SK-N-SH treated with all-trans-retinoic acid at 6 μM for 48 hours (cell line): ENCODE measurements around the gene COPS8.

ENCODE experiments used
- BACH2 ChIP-seq: fragments of 250-450 bp; sonication (Bioruptor Pico); IDR thresholded peaks from 2 replicates; pipeline ENCODE4 v1.9.0; 2021; ENCODE audit warnings: mild to moderate bottlenecking, borderline replicate concordance
- ESRRG ChIP-seq: fragments of 250-450 bp; sonication (Bioruptor Pico); IDR thresholded peaks from 2 replicates; pipeline ENCODE4 v1.6.1; 2021; ENCODE audit warnings: mild to moderate bottlenecking
- ISL1 ChIP-seq: fragments of 250-450 bp; sonication (Bioruptor Pico); IDR thresholded peaks from 2 replicates; pipeline ENCODE4 v2.1.2; 2022; ENCODE audit warnings: mild to moderate bottlenecking, moderate library complexity
- OSR1 ChIP-seq: fragments of 250-450 bp; sonication (Bioruptor Pico); IDR thresholded peaks from 2 replicates; pipeline ENCODE4 v1.8.0; 2022; ENCODE audit warnings: moderate library complexity, mild to moderate bottlenecking, inconsistent platforms
- PPARA ChIP-seq: fragments of 250-450 bp; sonication (Bioruptor Pico); IDR thresholded peaks from 2 replicates; pipeline ENCODE4 v1.5.0; 2020; ENCODE audit warnings: mild to moderate bottlenecking, borderline replicate concordance
- RARB ChIP-seq: fragments of 250-450 bp; sonication (Bioruptor Pico); IDR thresholded peaks from 2 replicates; pipeline ENCODE4 v1.8.0; 2021; ENCODE audit warnings: mild to moderate bottlenecking, moderate library complexity
- SNAI2 ChIP-seq: fragments of 250-450 bp; sonication (Bioruptor Pico); IDR thresholded peaks from 2 replicates; pipeline ENCODE4 v1.5.0; 2020; ENCODE audit warnings: mild to moderate bottlenecking, moderate library complexity
- TOX ChIP-seq: fragments of 250-450 bp; sonication (Bioruptor Pico); IDR thresholded peaks from 2 replicates; pipeline ENCODE4 v1.8.0; 2021; ENCODE audit warnings: mild to moderate bottlenecking, moderate library complexity, borderline replicate concordance
- ZC3H10 ChIP-seq: fragments of 250-450 bp; sonication (Bioruptor Pico); IDR thresholded peaks from 2 replicates; pipeline ENCODE4 v1.5.1; 2021; ENCODE audit warnings: mild to moderate bottlenecking, moderate library complexity
- ZFP3 ChIP-seq: fragments of 250-450 bp; sonication (Bioruptor Pico); IDR thresholded peaks from 2 replicates; pipeline ENCODE4 v1.5.0; 2020; ENCODE audit warnings: mild to moderate bottlenecking, moderate library complexity
- ZFP30 ChIP-seq: fragments of 450-650 bp; formaldehyde crosslinking; IDR thresholded peaks from 2 replicates; pipeline ENCODE4 v1.5.0; 2022; ENCODE audit warnings: mild to moderate bottlenecking, moderate library complexity
- ZNF70 ChIP-seq: fragments of 450-650 bp; formaldehyde crosslinking; IDR thresholded peaks from 2 replicates; pipeline ENCODE4 v1.5.0; 2020; ENCODE audit warnings: mild to moderate bottlenecking, moderate library complexity
- TF ChIP-seq, protein P1 (sequence below): fragments of 250-450 bp; sonication (Bioruptor Pico); IDR thresholded peaks from 2 replicates; pipeline ENCODE4 v1.8.0; 2020; ENCODE audit warnings: mild to moderate bottlenecking, moderate library complexity, borderline replicate concordance
- TF ChIP-seq, protein P2 (sequence below): fragments of 250-450 bp; sonication (Bioruptor Pico); IDR thresholded peaks from 2 replicates; pipeline ENCODE4 v1.5.1; 2020; ENCODE audit warnings: low read depth, mild to moderate bottlenecking, moderate library complexity

DNA sequence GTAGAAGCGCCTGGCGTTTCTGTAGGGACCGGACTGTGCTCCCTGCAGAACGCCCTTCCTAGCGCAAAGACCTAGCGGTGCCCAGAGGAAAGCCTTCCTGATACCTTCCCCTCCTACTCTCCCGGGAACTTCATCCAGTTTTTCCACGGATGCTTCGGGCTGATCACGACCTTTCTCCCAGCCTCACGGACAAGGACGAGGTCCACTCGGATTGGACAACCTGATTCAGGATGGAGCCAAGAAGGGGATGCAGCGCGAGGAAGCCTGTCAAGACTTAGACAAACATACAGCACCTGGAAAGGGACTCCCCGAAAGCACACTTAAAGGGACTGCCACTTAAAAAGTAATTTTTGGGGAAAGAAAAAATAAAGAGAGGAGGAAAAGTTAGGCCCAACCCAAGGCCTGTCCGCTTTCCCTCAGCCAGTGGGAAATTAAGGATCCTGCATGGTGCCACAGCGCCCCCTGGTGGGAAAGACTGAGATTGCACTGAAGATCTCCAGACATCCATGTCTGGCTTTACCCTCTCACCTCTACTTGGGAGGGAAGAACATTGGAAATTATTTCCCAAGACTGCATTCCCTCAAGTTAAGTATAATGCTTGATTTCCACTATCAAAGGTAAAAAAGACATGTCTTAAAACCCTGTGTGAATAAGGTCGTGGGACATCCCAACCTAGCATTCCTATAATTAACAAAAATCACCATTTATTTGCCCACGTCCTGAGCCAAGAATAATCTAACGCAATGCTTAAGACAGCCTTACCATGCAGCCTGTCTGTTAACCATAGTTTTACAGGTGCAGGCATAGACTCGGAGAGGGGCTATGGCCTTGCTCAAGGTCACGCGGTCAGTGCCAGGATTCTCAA is 13.4 kb upstream of the COPS8 start:
- no peak for TF ChIP-seq ISL1 (CRISPR knock-in tag)
- TF ChIP-seq SNAI2 = no peak
- TF ChIP-seq, protein P1, sequence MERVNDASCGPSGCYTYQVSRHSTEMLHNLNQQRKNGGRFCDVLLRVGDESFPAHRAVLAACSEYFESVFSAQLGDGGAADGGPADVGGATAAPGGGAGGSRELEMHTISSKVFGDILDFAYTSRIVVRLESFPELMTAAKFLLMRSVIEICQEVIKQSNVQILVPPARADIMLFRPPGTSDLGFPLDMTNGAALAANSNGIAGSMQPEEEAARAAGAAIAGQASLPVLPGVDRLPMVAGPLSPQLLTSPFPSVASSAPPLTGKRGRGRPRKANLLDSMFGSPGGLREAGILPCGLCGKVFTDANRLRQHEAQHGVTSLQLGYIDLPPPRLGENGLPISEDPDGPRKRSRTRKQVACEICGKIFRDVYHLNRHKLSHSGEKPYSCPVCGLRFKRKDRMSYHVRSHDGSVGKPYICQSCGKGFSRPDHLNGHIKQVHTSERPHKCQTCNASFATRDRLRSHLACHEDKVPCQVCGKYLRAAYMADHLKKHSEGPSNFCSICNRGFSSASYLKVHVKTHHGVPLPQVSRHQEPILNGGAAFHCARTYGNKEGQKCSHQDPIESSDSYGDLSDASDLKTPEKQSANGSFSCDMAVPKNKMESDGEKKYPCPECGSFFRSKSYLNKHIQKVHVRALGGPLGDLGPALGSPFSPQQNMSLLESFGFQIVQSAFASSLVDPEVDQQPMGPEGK (CRISPR knock-in tag) = no peak
- TF ChIP-seq ZFP30 (CRISPR knock-in tag) = no peak
- TF ChIP-seq ESRRG (CRISPR knock-in tag) = no peak
- no peak for TF ChIP-seq ZFP3 (CRISPR knock-in tag)
- TF ChIP-seq RARB (CRISPR knock-in tag) = no peak
- TF ChIP-seq ZC3H10 (CRISPR knock-in tag) = no peak
- TF ChIP-seq PPARA = no peak
- no peak for TF ChIP-seq TOX (CRISPR knock-in tag)
- no peak for TF ChIP-seq BACH2 (CRISPR knock-in tag)
- TF ChIP-seq, protein P2, sequence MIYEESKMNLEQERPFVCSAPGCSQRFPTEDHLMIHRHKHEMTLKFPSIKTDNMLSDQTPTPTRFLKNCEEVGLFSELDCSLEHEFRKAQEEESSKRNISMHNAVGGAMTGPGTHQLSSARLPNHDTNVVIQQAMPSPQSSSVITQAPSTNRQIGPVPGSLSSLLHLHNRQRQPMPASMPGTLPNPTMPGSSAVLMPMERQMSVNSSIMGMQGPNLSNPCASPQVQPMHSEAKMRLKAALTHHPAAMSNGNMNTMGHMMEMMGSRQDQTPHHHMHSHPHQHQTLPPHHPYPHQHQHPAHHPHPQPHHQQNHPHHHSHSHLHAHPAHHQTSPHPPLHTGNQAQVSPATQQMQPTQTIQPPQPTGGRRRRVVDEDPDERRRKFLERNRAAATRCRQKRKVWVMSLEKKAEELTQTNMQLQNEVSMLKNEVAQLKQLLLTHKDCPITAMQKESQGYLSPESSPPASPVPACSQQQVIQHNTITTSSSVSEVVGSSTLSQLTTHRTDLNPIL (CRISPR knock-in tag) = no peak
- no peak for TF ChIP-seq OSR1 (CRISPR knock-in tag)
- TF ChIP-seq ZNF70 (CRISPR knock-in tag) = no peak
